Chondrocyte (in vitro differentiated cells): ENCODE results near the gene TLX1. TPM values are rescaled to one million over a fixed set of nuclear protein-coding genes. Genes with fewer than 3 reads are reported as not detected.
"Not testable (repeated sequence)": the region's sequence is repeated elsewhere in the genome, so short reads cannot be mapped to it uniquely, and the experiment has no call there.

Experiments
- DNase-seq: peaks from one replicate; pipeline ENCODE4 v3.0.0; 2021; ENCODE audit warnings: mixed read lengths, low spot score
- H3K27ac Mint-ChIP-seq: one replicate; pipeline ENCODE4 v1.8.0; 2021; ENCODE audit warnings: mild to moderate bottlenecking, moderate library complexity, mixed read lengths; ENCODE audit not compliant: unreplicated experiment
- H3K27me3 Mint-ChIP-seq: 2 replicates; pipeline ENCODE4 v1.8.0; 2021; ENCODE audit warnings: low read depth, mixed read lengths
- H3K36me3 Mint-ChIP-seq: 2 replicates; pipeline ENCODE4 v1.8.0; 2021; ENCODE audit warnings: low read depth, mixed read lengths
- H3K4me1 Mint-ChIP-seq: 2 replicates; pipeline ENCODE4 v1.8.0; 2021; ENCODE audit warnings: low read depth, mild to moderate bottlenecking, mixed read lengths
- H3K4me3 Mint-ChIP-seq: one replicate; pipeline ENCODE4 v1.8.0; 2021; ENCODE audit warnings: mild to moderate bottlenecking, moderate library complexity, mixed read lengths; ENCODE audit not compliant: unreplicated experiment
- H3K9me3 Mint-ChIP-seq: 2 replicates; pipeline ENCODE4 v1.8.0; 2021; ENCODE audit warnings: low read depth, mixed read lengths
- total RNA-seq: library from RNA; stranded (reverse); gene quantifications from 3 replicates; pipeline ENCODE4 v1.2.1, GENCODE V29; 2021
- TF ChIP-seq, protein P1 (sequence below): fragments of 200-600 bp; sonication (generic); IDR thresholded peaks from 2 replicates; pipeline ENCODE4 v1.5.0; 2021; ENCODE audit warnings: antibody characterized with exemption, mild to moderate bottlenecking, moderate library complexity

Gene TLX1
- total RNA-seq, 1 donor from 2014 or later: not detected

DNA sequence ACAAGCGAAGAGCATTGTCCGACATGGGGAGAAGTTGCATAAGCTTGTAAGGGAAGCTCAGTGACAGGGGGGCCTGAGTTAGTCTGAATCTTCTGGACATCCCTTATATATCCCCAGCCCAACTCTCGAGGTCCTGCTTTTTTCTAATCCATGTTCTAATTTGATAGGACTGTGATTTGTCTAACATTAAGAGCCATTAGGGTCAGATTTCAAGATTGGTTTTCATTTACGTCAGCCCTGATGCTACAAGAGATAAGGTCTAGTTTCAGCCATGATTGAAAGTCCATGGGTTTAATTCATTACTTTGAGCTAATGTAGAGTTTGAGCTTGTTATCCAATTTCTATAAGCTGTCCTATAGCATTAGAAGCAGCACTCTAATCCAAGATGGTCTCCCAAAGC, 20.3 kb downstream of the TLX1 start:
- peaks cover 9% of the 10 kb centered on the region for H3K9me3 Mint-ChIP-seq
- H3K4me1 Mint-ChIP-seq: peaks cover 11% of the 10 kb centered on the region
- peaks cover 1% of the 10 kb centered on the region for H3K36me3 Mint-ChIP-seq
- TF ChIP-seq, protein P1, sequence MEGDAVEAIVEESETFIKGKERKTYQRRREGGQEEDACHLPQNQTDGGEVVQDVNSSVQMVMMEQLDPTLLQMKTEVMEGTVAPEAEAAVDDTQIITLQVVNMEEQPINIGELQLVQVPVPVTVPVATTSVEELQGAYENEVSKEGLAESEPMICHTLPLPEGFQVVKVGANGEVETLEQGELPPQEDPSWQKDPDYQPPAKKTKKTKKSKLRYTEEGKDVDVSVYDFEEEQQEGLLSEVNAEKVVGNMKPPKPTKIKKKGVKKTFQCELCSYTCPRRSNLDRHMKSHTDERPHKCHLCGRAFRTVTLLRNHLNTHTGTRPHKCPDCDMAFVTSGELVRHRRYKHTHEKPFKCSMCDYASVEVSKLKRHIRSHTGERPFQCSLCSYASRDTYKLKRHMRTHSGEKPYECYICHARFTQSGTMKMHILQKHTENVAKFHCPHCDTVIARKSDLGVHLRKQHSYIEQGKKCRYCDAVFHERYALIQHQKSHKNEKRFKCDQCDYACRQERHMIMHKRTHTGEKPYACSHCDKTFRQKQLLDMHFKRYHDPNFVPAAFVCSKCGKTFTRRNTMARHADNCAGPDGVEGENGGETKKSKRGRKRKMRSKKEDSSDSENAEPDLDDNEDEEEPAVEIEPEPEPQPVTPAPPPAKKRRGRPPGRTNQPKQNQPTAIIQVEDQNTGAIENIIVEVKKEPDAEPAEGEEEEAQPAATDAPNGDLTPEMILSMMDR: no peak
- H3K27ac Mint-ChIP-seq: no peak overlapping the region
- H3K27me3 Mint-ChIP-seq: peaks cover 65% of the 10 kb centered on the region
- no peak for DNase-seq
- no peak overlapping the region for H3K4me3 Mint-ChIP-seq

- Mint-ChIP-seq H3K4me3 (no peak overlapping the region), H3K9me3 (peaks cover 9% of the 10 kb centered on the region), H3K36me3 (peaks cover 1% of the 10 kb centered on the region), H3K4me1 (peaks cover 11% of the 10 kb centered on the region), H3K27me3 (peaks cover 59% of the 10 kb centered on the region), H3K27ac (no peak overlapping the region)
- no peak for DNase-seq
- TF ChIP-seq, protein P1: no peak
These were observed 21.2 kb downstream of the TLX1 start for GRCh38 chr10:101152316-101152715.

- not testable (repeated sequence) for H3K9me3 Mint-ChIP-seq, DNase-seq, H3K27ac Mint-ChIP-seq, H3K4me3 Mint-ChIP-seq, H3K36me3 Mint-ChIP-seq
- Mint-ChIP-seq H3K27me3 (peaks cover 57% of the 10 kb centered on the region), H3K4me1 (peaks cover 11% of the 10 kb centered on the region)
These were observed 23.4 kb downstream of the TLX1 start for GRCh38 chr10:101154506-101154905.

DNA sequence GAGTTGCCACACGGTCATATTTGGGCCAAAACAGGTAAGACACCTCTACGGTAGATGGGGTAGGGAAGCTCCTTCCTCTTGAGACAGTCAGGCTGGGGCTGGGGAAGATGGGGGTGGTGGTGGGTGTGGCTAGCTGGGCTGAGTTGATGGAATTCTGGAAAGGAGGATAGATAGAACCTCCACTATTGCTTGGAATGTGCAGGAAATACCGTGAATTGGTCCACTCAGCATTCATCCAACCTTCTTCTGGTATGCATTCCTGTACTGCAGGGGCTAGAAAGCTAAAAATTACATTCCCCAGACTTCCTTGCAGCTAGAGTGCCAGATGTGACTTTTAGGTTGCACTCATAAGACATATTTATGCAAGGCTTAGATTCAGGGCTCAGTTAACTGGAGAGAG, 24.8 kb downstream of the TLX1 start:
- H3K9me3 Mint-ChIP-seq: no peaks in the 10 kb centered on the region
- no peak overlapping the region for H3K27ac Mint-ChIP-seq
- TF ChIP-seq, protein P1: no peak
- DNase-seq: no peak
- H3K36me3 Mint-ChIP-seq: no peaks in the 10 kb centered on the region
- no peak overlapping the region for H3K4me3 Mint-ChIP-seq
- H3K4me1 Mint-ChIP-seq: peaks cover 11% of the 10 kb centered on the region
- peaks cover 54% of the 10 kb centered on the region for H3K27me3 Mint-ChIP-seq

- DNase-seq: no peak
- peaks cover 16% of the 10 kb centered on the region for H3K4me1 Mint-ChIP-seq
- no peaks in the 10 kb centered on the region for H3K9me3 Mint-ChIP-seq
- TF ChIP-seq, protein P1: no peak
- H3K36me3 Mint-ChIP-seq: no peaks in the 10 kb centered on the region
- H3K27me3 Mint-ChIP-seq: peaks cover 52% of the 10 kb centered on the region
- no peak overlapping the region for H3K27ac Mint-ChIP-seq
- H3K4me3 Mint-ChIP-seq: no peak overlapping the region
These were observed 26.8 kb downstream of the TLX1 start for GRCh38 chr10:101157756-101158458.
